ENCODE results near the gene SHC3. TPM values are rescaled to one million over a fixed set of nuclear protein-coding genes. Genes with fewer than 3 reads are reported as not detected.

Gene SHC3
- total and polyA plus RNA-seq, 2 donors (not counting 3 experiments of a cell fraction or from before 2014, with no cell fraction given): 1.0 to 2.0 TPM

DNA sequence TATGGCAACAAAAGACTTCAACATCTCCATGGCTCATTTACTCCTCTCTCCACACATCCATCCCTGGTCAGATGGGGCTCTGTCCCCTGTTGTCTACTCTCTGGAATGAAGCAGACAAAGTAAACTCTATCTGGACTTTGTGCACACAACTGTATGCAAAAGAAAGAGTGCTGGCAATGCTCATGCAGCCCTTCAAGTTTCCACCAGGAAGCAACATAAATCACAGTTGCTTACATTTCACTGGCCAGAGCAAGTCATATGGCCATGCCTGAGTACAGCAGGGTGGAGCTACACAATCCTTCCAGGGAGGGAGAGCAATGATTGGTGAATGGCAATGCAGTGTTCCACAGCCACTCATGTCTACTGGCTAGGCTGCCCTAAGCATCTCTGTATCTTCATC, 12.4 kb upstream of the SHC3 start:
- H4K20me1 ChIP-seq (replicated peaks; ENCODE audit: control insufficient read depth, extremely low read depth, insufficient read depth, low read length): no peaks in the 10 kb centered on the region
- no TSS peak for BruUV-seq (replicated peaks)
- no peak overlapping the region for H3K27ac ChIP-seq (ENCODE audit: insufficient read depth, low read depth, low read length)
- no peaks in the 10 kb centered on the region for H3K4me1 ChIP-seq (ENCODE audit: control insufficient read depth, extremely low read depth, insufficient read depth, low read length)
- no peaks in the 10 kb centered on the region for H3K9me1 ChIP-seq (replicated peaks; ENCODE audit: control insufficient read depth, extremely low read depth, insufficient read depth, low read length)
- no peak for DNase-seq (ENCODE audit: low read depth, low spot score)
- no peak for FAIRE-seq
- TF ChIP-seq GATA2 (IDR thresholded peaks at IDR 0.05; ENCODE audit: insufficient read depth, insufficient read length, low read depth, low read length) (no peak), FOS (IDR thresholded peaks at IDR 0.05; ENCODE audit: borderline replicate concordance, insufficient read depth, low read length) (no peak)
- ChIA-PET CTCF (no interaction called here), POLR2A (no interaction called here)
- H3K27me3 ChIP-seq (ENCODE audit: control insufficient read depth in 2 of 2, insufficient read depth in 2 of 2, low read length in 2 of 2): no peaks in the 10 kb centered on the region
- H2AFZ ChIP-seq (ENCODE audit: low read depth, low read length): no peak overlapping the region
- H3K9me3 ChIP-seq (replicated peaks; ENCODE audit: control insufficient read depth, insufficient read depth, low read length): no peaks in the 10 kb centered on the region
- no peak overlapping the region for H3K9ac ChIP-seq (replicated peaks; ENCODE audit: extremely low read depth, insufficient read depth, low read length)
- no peaks in the 10 kb centered on the region for H3K79me2 ChIP-seq (ENCODE audit: control insufficient read depth, insufficient read depth, low read length)
- no peaks in the 10 kb centered on the region for H3K36me3 ChIP-seq (ENCODE audit: control insufficient read depth in 2 of 2, extremely low read depth in 1 of 2, insufficient read depth in 2 of 2, low read length in 2 of 2)
- H3K4me2 ChIP-seq (ENCODE audit: insufficient read depth, low read length): no peak overlapping the region
- intact Hi-C loops (cut with micrococcal nuclease) (no loop called here), dilution Hi-C loops (cut with MboI; ENCODE audit: extremely low pct_ligation_motif_present, low sequenced_read_pairs) (no loop called here)
- H3K4me3 ChIP-seq (replicated peaks in 1 of 3; ENCODE audit: insufficient read depth in 1 of 3, low read depth in 1 of 3, low read length in 3 of 3): no peak overlapping the region

DNA sequence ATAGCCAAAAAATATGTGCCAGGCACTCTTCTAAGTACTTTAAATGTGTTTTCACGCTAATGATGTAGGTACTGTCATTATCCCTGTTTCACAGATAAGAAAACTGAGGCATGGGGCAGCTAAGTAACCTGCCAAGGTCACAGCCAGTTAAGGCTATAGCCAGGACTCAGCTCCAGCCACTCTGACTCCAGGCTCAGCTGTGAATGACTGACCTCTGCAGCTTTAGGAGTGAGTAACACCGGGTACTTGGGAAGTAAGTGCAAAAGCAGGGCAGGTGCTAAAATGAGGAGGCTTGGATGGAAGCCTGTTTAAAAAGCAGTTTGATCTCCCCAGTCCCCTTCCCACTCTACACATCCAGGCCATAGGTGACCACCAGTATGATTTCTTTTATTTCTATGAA, 10.6 kb upstream of the SHC3 start:
- no peak overlapping the region for H2AFZ ChIP-seq (ENCODE audit: low read depth, low read length)
- dilution Hi-C loops (cut with MboI; ENCODE audit: extremely low pct_ligation_motif_present, low sequenced_read_pairs): no loop called here
- no peak overlapping the region for H3K4me3 ChIP-seq (replicated peaks in 1 of 3; ENCODE audit: insufficient read depth in 1 of 3, low read depth in 1 of 3, low read length in 3 of 3)
- no peak overlapping the region for H3K9ac ChIP-seq (replicated peaks; ENCODE audit: extremely low read depth, insufficient read depth, low read length)
- no TSS peak for BruUV-seq (replicated peaks)
- intact Hi-C loops (cut with micrococcal nuclease): loop anchor here (10.0 kb wide), 1 partner anchor 286 kb away; no protein-coding TSS in a partner anchor
- H3K27me3 ChIP-seq (ENCODE audit: control insufficient read depth in 2 of 2, insufficient read depth in 2 of 2, low read length in 2 of 2): no peaks in the 10 kb centered on the region
- POLR2A ChIA-PET: no interaction called here
- CTCF ChIA-PET: interaction anchor here (0.6 to 1.7 kb wide), 3 partner anchors 9 to 188 kb away, joined by 3 to 4 read pairs (median 3); no protein-coding TSS in a partner anchor
- H3K79me2 ChIP-seq (ENCODE audit: control insufficient read depth, insufficient read depth, low read length): no peaks in the 10 kb centered on the region
- no peak overlapping the region for H3K27ac ChIP-seq (ENCODE audit: insufficient read depth, low read depth, low read length)
- TF ChIP-seq, protein P1, sequence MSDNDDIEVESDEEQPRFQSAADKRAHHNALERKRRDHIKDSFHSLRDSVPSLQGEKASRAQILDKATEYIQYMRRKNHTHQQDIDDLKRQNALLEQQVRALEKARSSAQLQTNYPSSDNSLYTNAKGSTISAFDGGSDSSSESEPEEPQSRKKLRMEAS (IDR thresholded peaks at IDR 0.05; ENCODE audit: insufficient read depth, insufficient read length): no peak
- TF ChIP-seq FOS (IDR thresholded peaks at IDR 0.05; ENCODE audit: borderline replicate concordance, insufficient read depth, low read length): no peak
- no peak for TF ChIP-seq EZH2 (IDR thresholded peaks at IDR 0.05; ENCODE audit: borderline replicate concordance, low read depth, low read length, severe bottlenecking)
- TF ChIP-seq GATA2 (IDR thresholded peaks at IDR 0.05; ENCODE audit: insufficient read depth, insufficient read length, low read depth, low read length): no peak
- TF ChIP-seq JUN (IDR thresholded peaks at IDR 0.05; ENCODE audit: borderline replicate concordance, insufficient read depth, insufficient read length, low read depth): no peak
- no peak for TF ChIP-seq POLR2A (IDR thresholded peaks at IDR 0.05; ENCODE audit: low read depth, low read length)
- no peak for TF ChIP-seq MYC (IDR thresholded peaks at IDR 0.05; ENCODE audit: low read depth, low read length)
- H4K20me1 ChIP-seq (replicated peaks; ENCODE audit: control insufficient read depth, extremely low read depth, insufficient read depth, low read length): no peaks in the 10 kb centered on the region
- H3K4me2 ChIP-seq (ENCODE audit: insufficient read depth, low read length): no peak overlapping the region
- H3K9me1 ChIP-seq (replicated peaks; ENCODE audit: control insufficient read depth, extremely low read depth, insufficient read depth, low read length): no peaks in the 10 kb centered on the region
- no peaks in the 10 kb centered on the region for H3K4me1 ChIP-seq (ENCODE audit: control insufficient read depth, extremely low read depth, insufficient read depth, low read length)
- DNase-seq (ENCODE audit: low read depth, low spot score) (no peak), FAIRE-seq (no peak)
- no peaks in the 10 kb centered on the region for H3K36me3 ChIP-seq (ENCODE audit: control insufficient read depth in 2 of 2, extremely low read depth in 1 of 2, insufficient read depth in 2 of 2, low read length in 2 of 2)
- no peaks in the 10 kb centered on the region for H3K9me3 ChIP-seq (replicated peaks; ENCODE audit: control insufficient read depth, insufficient read depth, low read length)
